Activated CD4-positive, alpha-beta memory T cell treated with anti-CD3 and anti-CD28 coated beads for 36 hours (primary cell): ENCODE measurements around the gene ODAPH. TPM values are rescaled to one million over a fixed set of nuclear protein-coding genes. Genes with fewer than 3 reads are reported as not detected.

Experiments
- CTCF ChIA-PET: fragments of 350-600 bp; sonication (Branson Sonifier 250); formaldehyde crosslinking; loops from one replicate; lab custom pipeline; 2021; ENCODE audit warnings: antibody characterized with exemption, inconsistent platforms; lab: Charles Lee
- POLR2A ChIA-PET: fragments of 350-600 bp; sonication (Branson Sonifier 250); formaldehyde crosslinking; loops from one replicate; lab custom pipeline; 2021; ENCODE audit warnings: antibody characterized with exemption; lab: Charles Lee
- DNase-seq: peaks from one replicate; pipeline ENCODE4 v3.0.0-alpha.2; 2020
- H3K27ac Mint-ChIP-seq: one replicate; pipeline ENCODE4 v1.8.0; 2021; ENCODE audit warnings: mixed read lengths
- H3K27me3 Mint-ChIP-seq: one replicate; pipeline ENCODE4 v1.8.0; 2021; ENCODE audit warnings: mixed read lengths
- H3K36me3 Mint-ChIP-seq: one replicate; pipeline ENCODE4 v1.8.0; 2021; ENCODE audit warnings: mixed read lengths
- H3K4me1 Mint-ChIP-seq: one replicate; pipeline ENCODE4 v1.8.0; 2021; ENCODE audit warnings: low read depth, mixed read lengths
- H3K4me3 Mint-ChIP-seq: one replicate; pipeline ENCODE4 v1.8.0; 2021; ENCODE audit warnings: mild to moderate bottlenecking, mixed read lengths
- H3K9me3 Mint-ChIP-seq: one replicate; pipeline ENCODE4 v1.8.0; 2021; ENCODE audit warnings: mixed read lengths
- intact Hi-C: fragments of 100-400 bp; cut with micrococcal nuclease; formaldehyde crosslinking; loops from one replicate; pipeline ENCODE4 v1.15.1; 2023
- total RNA-seq, 2 experiments: library from RNA; stranded (reverse); gene quantifications; one replicate each; pipeline ENCODE4 v1.2.3, GENCODE V29; 2021

Gene ODAPH
- total RNA-seq, 2 experiments from 2014 or later = 0.27 TPM; not detected in 1

DNA sequence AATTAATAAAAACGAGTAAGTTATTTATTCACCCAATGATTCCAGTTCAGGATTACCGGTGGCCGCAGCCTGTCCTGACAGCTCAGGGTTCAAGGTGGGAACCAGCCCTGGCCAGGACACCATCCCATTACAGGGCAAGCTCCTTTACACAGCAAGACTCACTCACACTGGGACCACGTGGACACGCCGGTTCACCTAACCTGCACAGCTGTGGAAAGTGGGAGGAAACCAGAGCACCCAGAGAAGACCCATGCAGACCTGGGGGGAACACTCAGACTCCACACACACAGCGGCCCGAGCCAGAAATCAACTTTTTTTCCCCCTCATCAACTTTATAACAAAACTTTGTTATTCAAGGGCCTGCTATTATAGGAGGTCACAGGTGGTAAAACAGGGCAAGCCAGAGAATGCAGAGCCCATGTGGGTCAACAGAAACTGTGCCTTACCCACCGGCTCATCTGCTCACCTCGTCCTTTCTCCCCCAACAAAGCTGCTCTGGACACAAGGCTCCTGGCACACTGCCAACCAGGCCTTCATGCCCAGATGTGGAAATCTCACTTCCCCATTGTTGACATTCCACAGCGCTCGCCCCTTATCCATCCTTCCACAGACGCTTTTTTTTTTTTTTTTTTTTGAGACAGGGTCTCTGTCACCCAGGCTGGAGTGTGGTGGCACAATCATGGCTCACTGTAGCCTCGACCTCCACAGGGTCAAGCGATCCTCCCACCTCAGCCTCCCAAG, 8.0 kb upstream of the ODAPH start:
- no peak for DNase-seq
- intact Hi-C loops = no loop called here
- H3K4me1 Mint-ChIP-seq = no peaks in the 10 kb centered on the region
- H3K4me3 Mint-ChIP-seq = no peak overlapping the region
- ChIA-PET POLR2A (no interaction called here), CTCF (no interaction called here)
- peaks cover 2% of the 10 kb centered on the region for H3K36me3 Mint-ChIP-seq
- no peaks in the 10 kb centered on the region for H3K27me3 Mint-ChIP-seq
- H3K9me3 Mint-ChIP-seq = no peaks in the 10 kb centered on the region
- H3K27ac Mint-ChIP-seq = no peak overlapping the region

GRCh38 chr4:75549019-75549418, 6.8 kb upstream of the ODAPH start:
- no peak for DNase-seq
- H3K9me3 Mint-ChIP-seq = no peaks in the 10 kb centered on the region
- H3K27ac Mint-ChIP-seq = no peak overlapping the region
- no peaks in the 10 kb centered on the region for H3K4me1 Mint-ChIP-seq
- H3K27me3 Mint-ChIP-seq = no peaks in the 10 kb centered on the region
- no peak overlapping the region for H3K4me3 Mint-ChIP-seq
- POLR2A ChIA-PET = interaction anchor here (0.6 kb wide), 1 partner anchor 35 kb away, joined by 5 read pairs; the partner anchor contains the start of gene RCHY1
- CTCF ChIA-PET = no interaction called here
- intact Hi-C loops = no loop called here
- peaks cover 2% of the 10 kb centered on the region for H3K36me3 Mint-ChIP-seq

- ChIA-PET CTCF (no interaction called here), POLR2A (no interaction called here)
- Mint-ChIP-seq H3K4me3 (no peak overlapping the region), H3K27ac (no peak overlapping the region), H3K36me3 (no peaks in the 10 kb centered on the region), H3K4me1 (peaks cover 4% of the 10 kb centered on the region), H3K27me3 (peaks cover 2% of the 10 kb centered on the region), H3K9me3 (no peaks in the 10 kb centered on the region)
- intact Hi-C loops = no loop called here
- no peak for DNase-seq
Measured at GRCh38 chr4:75552452-75552851, 3.4 kb upstream of the ODAPH start.

DNA sequence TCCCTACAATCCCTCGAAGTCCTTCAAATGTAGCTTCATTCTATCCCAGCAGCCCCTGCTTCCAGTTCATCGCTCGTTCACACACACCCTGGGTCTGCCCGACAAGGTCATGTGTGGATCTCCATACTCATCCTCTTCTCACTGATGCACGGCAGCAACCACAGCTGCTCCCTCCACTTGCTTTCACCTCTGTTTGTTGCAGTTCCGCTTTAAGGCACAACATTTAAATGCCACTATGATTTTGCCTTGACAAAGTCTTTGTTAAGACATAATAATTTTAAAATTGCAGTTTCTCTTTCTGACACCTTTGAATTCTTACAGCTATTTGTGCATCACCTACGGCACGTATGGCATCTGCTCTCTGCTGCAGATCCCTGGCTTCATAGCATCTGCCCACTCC, 1.8 kb downstream of the ODAPH start:
- Mint-ChIP-seq H3K27ac (no peak overlapping the region), H3K9me3 (no peaks in the 10 kb centered on the region), H3K27me3 (peaks cover 13% of the 10 kb centered on the region), H3K36me3 (no peaks in the 10 kb centered on the region), H3K4me1 (peaks cover 4% of the 10 kb centered on the region), H3K4me3 (no peak overlapping the region)
- DNase-seq = no peak
- CTCF ChIA-PET = no interaction called here
- POLR2A ChIA-PET = no interaction called here
- intact Hi-C loops = no loop called here

DNA sequence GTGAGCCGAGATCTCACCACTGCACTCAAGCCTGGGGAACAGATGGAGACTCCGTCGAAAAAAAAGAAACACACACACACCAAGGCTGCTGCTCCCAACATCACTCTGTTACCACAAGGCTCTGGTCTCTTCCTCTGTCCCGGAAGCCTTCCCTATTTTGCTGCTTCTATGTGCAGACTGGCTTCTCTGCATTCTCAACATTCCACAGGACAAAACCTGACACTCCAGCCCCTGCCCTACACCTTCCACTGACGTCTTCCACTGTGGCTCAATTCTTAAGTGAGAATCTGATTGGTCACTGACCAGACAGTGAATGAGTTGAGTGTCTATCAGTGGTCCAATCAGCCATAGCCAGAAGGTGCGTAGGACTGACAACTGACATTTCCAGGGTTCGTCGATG, 5.9 kb downstream of the ODAPH start:
- Mint-ChIP-seq H3K27ac (no peak overlapping the region), H3K4me1 (no peaks in the 10 kb centered on the region), H3K4me3 (no peak overlapping the region), H3K36me3 (no peaks in the 10 kb centered on the region), H3K27me3 (peaks cover 16% of the 10 kb centered on the region), H3K9me3 (no peaks in the 10 kb centered on the region)
- intact Hi-C loops = no loop called here
- CTCF ChIA-PET = no interaction called here
- DNase-seq = no peak
- POLR2A ChIA-PET = no interaction called here

DNA sequence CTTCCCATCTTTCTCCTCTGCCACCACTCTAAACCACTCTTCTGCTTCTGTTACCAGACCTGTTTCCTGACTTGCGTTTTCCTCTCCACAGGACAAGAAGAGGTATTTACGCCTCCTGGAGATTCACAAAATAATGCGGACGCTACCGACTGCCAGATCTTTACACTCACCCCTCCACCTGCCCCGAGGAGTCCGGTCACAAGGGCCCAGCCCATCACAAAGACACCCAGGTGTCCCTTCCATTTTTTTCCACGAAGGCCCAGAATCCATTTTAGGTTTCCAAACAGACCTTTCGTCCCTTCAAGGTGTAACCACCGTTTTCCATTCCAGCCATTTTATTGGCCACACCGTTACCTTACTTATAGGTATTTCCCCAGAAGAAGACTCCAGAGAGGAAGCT, 8.2 kb downstream of the ODAPH start:
- Mint-ChIP-seq H3K9me3 (no peaks in the 10 kb centered on the region), H3K36me3 (no peaks in the 10 kb centered on the region), H3K4me1 (no peaks in the 10 kb centered on the region), H3K27me3 (peaks cover 11% of the 10 kb centered on the region), H3K27ac (no peak overlapping the region), H3K4me3 (no peak overlapping the region)
- DNase-seq = no peak
- ChIA-PET CTCF (no interaction called here), POLR2A (no interaction called here)
- intact Hi-C loops = no loop called here

- no peaks in the 10 kb centered on the region for H3K9me3 Mint-ChIP-seq
- DNase-seq = no peak
- ChIA-PET POLR2A (no interaction called here), CTCF (no interaction called here)
- intact Hi-C loops = no loop called here
- no peaks in the 10 kb centered on the region for H3K36me3 Mint-ChIP-seq
- H3K27me3 Mint-ChIP-seq = peaks cover 9% of the 10 kb centered on the region
- H3K27ac Mint-ChIP-seq = no peak overlapping the region
- no peaks in the 10 kb centered on the region for H3K4me1 Mint-ChIP-seq
- no peak overlapping the region for H3K4me3 Mint-ChIP-seq
Measured at GRCh38 chr4:75565481-75565880, 9.6 kb downstream of the ODAPH start.

DNA sequence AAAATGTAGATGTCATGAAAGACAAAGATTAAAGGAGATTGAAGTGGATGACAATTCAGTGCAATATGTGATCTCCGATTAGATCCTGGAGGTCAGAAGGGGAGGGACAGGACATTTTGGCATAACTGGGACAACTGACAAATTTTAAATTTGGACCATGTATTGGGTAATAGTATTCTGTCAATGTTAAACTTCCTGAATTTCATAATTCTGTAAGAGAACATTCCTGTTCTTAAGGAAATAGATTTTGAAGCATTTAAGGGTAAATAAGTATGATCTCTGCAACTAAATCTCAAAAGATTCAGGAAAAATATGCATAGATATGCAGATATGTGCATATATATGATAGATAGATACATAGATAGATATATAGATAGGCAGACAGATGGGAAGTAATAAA, 11.0 kb downstream of the ODAPH start:
- no peaks in the 10 kb centered on the region for H3K36me3 Mint-ChIP-seq
- POLR2A ChIA-PET = no interaction called here
- no peak for DNase-seq
- no peak overlapping the region for H3K4me3 Mint-ChIP-seq
- H3K4me1 Mint-ChIP-seq = no peaks in the 10 kb centered on the region
- H3K27ac Mint-ChIP-seq = no peak overlapping the region
- peaks cover 8% of the 10 kb centered on the region for H3K27me3 Mint-ChIP-seq
- CTCF ChIA-PET = no interaction called here
- intact Hi-C loops = no loop called here
- no peaks in the 10 kb centered on the region for H3K9me3 Mint-ChIP-seq

DNA sequence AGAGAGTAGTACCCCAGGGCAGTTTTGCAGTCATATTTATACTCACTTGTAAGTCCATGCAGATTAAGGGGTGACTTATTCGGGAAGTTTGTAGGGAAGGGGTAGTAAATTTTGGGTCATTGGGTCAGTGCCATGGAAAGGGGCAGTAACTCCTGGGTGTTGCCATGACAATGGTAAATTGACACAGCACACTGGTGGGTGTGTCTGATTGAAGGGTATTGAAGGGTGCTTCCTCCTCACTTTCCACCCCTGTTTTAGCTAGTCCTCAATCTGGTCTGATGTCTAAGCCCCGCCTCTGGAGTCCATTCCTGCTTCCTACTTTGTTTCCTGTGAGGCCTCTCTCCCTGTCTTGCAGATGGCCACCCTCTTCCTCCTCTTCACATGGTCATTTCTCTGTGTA, 11.9 kb downstream of the ODAPH start:
- Mint-ChIP-seq H3K9me3 (no peaks in the 10 kb centered on the region), H3K27me3 (peaks cover 7% of the 10 kb centered on the region), H3K4me3 (no peak overlapping the region), H3K27ac (no peak overlapping the region), H3K4me1 (no peaks in the 10 kb centered on the region), H3K36me3 (no peaks in the 10 kb centered on the region)
- CTCF ChIA-PET = no interaction called here
- POLR2A ChIA-PET = interaction anchor here (0.6 kb wide), 1 partner anchor 74 kb away, joined by 3 read pairs; no protein-coding TSS in a partner anchor
- DNase-seq = no peak
- intact Hi-C loops = no loop called here

DNA sequence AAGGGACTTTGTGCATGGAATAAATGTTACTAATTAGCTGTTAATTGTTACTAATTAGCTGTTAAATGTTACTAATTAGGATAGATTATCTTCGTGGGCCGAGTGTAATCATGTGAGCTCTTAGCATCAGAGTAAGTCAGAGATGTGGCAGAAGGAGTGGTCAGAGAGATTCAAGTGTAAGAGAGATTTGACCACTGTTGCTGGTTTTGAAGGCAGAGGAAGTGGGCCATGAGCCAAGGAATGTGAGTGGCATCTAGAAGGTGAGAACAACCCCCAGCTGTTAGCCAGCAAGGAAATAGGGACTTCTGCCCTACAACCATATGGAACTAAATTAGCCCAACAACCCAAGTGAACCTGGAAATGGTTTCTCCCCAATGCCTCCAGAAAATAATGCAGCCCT, 28.2 kb downstream of the ODAPH start:
- H3K36me3 Mint-ChIP-seq = no peaks in the 10 kb centered on the region
- peaks cover 7% of the 10 kb centered on the region for H3K9me3 Mint-ChIP-seq
- H3K4me3 Mint-ChIP-seq = no peak overlapping the region
- intact Hi-C loops = no loop called here
- H3K27me3 Mint-ChIP-seq = peaks cover 7% of the 10 kb centered on the region
- no peak overlapping the region for H3K27ac Mint-ChIP-seq
- DNase-seq = no peak
- ChIA-PET POLR2A (no interaction called here), CTCF (interaction anchor here (0.8 kb wide), 1 partner anchor 264 kb away, joined by 4 read pairs; no protein-coding TSS in a partner anchor)
- no peaks in the 10 kb centered on the region for H3K4me1 Mint-ChIP-seq

DNA sequence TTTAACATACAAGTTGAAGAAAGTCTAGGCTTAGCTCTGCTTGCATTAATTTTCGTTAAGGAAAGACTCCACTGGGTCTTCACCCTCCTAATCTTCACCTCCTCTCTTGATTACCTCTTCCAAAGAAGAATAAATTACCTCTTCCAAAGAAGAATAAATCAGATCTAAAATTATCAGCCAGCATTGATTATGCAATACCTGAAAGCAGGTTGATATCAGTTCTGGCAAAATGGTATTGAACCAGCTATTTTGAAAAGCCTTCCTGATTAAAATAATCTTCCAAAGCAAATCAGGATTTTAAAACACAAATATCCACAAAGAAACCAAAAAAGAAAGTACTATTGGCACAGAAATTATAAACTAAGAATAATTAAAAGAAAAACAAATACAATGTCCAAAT, 37.5 kb downstream of the ODAPH start:
- no peak for DNase-seq
- intact Hi-C loops = no loop called here
- no peaks in the 10 kb centered on the region for H3K9me3 Mint-ChIP-seq
- no peaks in the 10 kb centered on the region for H3K27me3 Mint-ChIP-seq
- CTCF ChIA-PET = interaction anchor here (0.6 to 1.0 kb wide), 2 partner anchors 13 to 84 kb away, joined by 3 read pairs; no protein-coding TSS in a partner anchor
- no peak overlapping the region for H3K27ac Mint-ChIP-seq
- POLR2A ChIA-PET = no interaction called here
- H3K4me3 Mint-ChIP-seq = no peak overlapping the region
- H3K4me1 Mint-ChIP-seq = peaks cover 2% of the 10 kb centered on the region
- no peaks in the 10 kb centered on the region for H3K36me3 Mint-ChIP-seq

- H3K9me3 Mint-ChIP-seq = no peaks in the 10 kb centered on the region
- intact Hi-C loops = no loop called here
- H3K27ac Mint-ChIP-seq = no peak overlapping the region
- POLR2A ChIA-PET = interaction anchor here (0.8 kb wide), 1 partner anchor 58 kb away, joined by 3 read pairs; no protein-coding TSS in a partner anchor
- H3K36me3 Mint-ChIP-seq = no peaks in the 10 kb centered on the region
- H3K4me1 Mint-ChIP-seq = peaks cover 2% of the 10 kb centered on the region
- H3K4me3 Mint-ChIP-seq = no peak overlapping the region
- CTCF ChIA-PET = no interaction called here
- H3K27me3 Mint-ChIP-seq = no peaks in the 10 kb centered on the region
- no peak for DNase-seq
Measured at GRCh38 chr4:75596061-75596460, 40.2 kb downstream of the ODAPH start.

GRCh38 chr4:75598390-75598789, 42.5 kb downstream of the ODAPH start:
- intact Hi-C loops = loop anchor here (2.0 kb wide), 1 partner anchor 74 kb away; the partner anchor contains the start of gene G3BP2
- ChIA-PET CTCF (no interaction called here), POLR2A (no interaction called here)
- DNase-seq = no peak
- H3K4me1 Mint-ChIP-seq = peaks cover 2% of the 10 kb centered on the region
- no peak overlapping the region for H3K4me3 Mint-ChIP-seq
- H3K36me3 Mint-ChIP-seq = no peaks in the 10 kb centered on the region
- H3K27ac Mint-ChIP-seq = peak overlapping the region; percentile 46
- no peaks in the 10 kb centered on the region for H3K27me3 Mint-ChIP-seq
- H3K9me3 Mint-ChIP-seq = no peaks in the 10 kb centered on the region
